GM06990 (cell line): ENCODE measurements around the gene TMEM202.

Experiments
- DNase-seq: peaks from one replicate; pipeline ENCODE4 v3.0.0-alpha.2; 2011; ENCODE audit not compliant: insufficient read length; ENCODE audit errors: extremely low read depth
- H3K27me3 ChIP-seq: replicated peaks from 2 replicates; pipeline ENCODE4 v1.6.0; 2011; ENCODE audit warnings: low read length; ENCODE audit not compliant: control insufficient read depth, insufficient read depth
- H3K36me3 ChIP-seq: 2 replicates; pipeline ENCODE4 v1.5.1; 2011; ENCODE audit warnings: low read length; ENCODE audit not compliant: control insufficient read depth, insufficient read depth
- H3K4me3 ChIP-seq: replicated peaks from 2 replicates; pipeline ENCODE4 v1.5.1; 2011; ENCODE audit warnings: low read depth, mild to moderate bottlenecking, control low read depth, low read length
- TF ChIP-seq, protein P1 (sequence below): IDR thresholded peaks from 2 replicates; pipeline ENCODE4 v1.5.1; 2011; ENCODE audit warnings: low read length, control low read depth, mild to moderate bottlenecking, inconsistent platforms; ENCODE audit not compliant: insufficient read depth, poor library complexity, severe bottlenecking

Gene TMEM202

DNA sequence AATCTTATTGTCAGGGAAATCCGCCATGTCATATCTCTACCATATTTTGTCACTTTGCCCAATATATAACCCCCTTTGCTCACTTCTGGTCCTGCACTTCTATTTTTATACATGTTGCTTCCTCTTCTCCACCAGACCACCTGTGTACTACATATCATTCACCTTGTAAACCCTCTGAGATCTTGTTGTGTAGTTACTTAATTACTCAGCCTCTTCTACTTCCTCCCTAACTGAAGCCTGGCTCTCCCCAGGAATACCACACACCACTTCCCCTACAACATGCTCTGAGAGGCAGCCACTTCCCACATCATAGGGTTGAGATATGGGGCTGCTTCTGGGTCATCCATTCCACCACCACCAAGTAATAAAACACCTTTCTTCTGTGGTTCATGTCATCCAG, 32.3 kb upstream of the TMEM202 start:
- peak; percentile 50 for DNase-seq
- Histone ChIP-seq H3K27me3 (no peaks in the 10 kb centered on the region), H3K36me3 (peaks cover 2% of the 10 kb centered on the region), H3K4me3 (no peak overlapping the region)
- TF ChIP-seq, protein P1, sequence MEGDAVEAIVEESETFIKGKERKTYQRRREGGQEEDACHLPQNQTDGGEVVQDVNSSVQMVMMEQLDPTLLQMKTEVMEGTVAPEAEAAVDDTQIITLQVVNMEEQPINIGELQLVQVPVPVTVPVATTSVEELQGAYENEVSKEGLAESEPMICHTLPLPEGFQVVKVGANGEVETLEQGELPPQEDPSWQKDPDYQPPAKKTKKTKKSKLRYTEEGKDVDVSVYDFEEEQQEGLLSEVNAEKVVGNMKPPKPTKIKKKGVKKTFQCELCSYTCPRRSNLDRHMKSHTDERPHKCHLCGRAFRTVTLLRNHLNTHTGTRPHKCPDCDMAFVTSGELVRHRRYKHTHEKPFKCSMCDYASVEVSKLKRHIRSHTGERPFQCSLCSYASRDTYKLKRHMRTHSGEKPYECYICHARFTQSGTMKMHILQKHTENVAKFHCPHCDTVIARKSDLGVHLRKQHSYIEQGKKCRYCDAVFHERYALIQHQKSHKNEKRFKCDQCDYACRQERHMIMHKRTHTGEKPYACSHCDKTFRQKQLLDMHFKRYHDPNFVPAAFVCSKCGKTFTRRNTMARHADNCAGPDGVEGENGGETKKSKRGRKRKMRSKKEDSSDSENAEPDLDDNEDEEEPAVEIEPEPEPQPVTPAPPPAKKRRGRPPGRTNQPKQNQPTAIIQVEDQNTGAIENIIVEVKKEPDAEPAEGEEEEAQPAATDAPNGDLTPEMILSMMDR: no peak

- Histone ChIP-seq H3K36me3 (peaks cover 6% of the 10 kb centered on the region), H3K27me3 (no peaks in the 10 kb centered on the region), H3K4me3 (no peak overlapping the region)
- TF ChIP-seq, protein P1: no peak
- no peak for DNase-seq
Observed at GRCh38 chr15:72368325-72368724, 29.8 kb upstream of the TMEM202 start.

- TF ChIP-seq, protein P1: no peak
- DNase-seq: no peak
- Histone ChIP-seq H3K4me3 (no peak overlapping the region), H3K27me3 (no peaks in the 10 kb centered on the region), H3K36me3 (peaks cover 5% of the 10 kb centered on the region)
Observed at GRCh38 chr15:72368899-72369298, 29.2 kb upstream of the TMEM202 start.

GRCh38 chr15:72369964-72370363, 28.1 kb upstream of the TMEM202 start:
- TF ChIP-seq, protein P1: no peak
- DNase-seq: no peak
- no peaks in the 10 kb centered on the region for H3K27me3 ChIP-seq
- peaks cover 5% of the 10 kb centered on the region for H3K36me3 ChIP-seq
- no peak overlapping the region for H3K4me3 ChIP-seq

DNA sequence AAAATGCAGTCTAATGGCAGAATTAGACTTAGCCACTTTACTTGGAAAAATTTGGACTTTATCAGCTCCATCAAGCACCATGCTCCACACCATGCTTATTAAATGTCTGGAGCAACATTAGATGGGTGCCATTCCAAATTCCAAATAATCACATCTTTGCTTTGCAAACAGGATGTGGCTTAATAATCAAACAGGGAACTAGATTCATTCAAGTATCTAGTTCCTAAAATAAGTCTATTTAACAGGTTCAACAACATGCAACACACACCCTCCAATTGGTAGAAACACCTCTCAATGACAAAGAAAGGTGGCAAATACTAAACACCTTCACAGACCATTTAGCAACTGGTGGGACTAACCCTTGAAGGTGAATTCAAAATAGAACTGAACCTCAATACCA, 25.7 kb upstream of the TMEM202 start:
- Histone ChIP-seq H3K27me3 (no peaks in the 10 kb centered on the region), H3K36me3 (peaks cover 5% of the 10 kb centered on the region), H3K4me3 (no peak overlapping the region; the same call in 1 of the 2 replicates)
- no peak for DNase-seq
- TF ChIP-seq, protein P1: no peak

DNA sequence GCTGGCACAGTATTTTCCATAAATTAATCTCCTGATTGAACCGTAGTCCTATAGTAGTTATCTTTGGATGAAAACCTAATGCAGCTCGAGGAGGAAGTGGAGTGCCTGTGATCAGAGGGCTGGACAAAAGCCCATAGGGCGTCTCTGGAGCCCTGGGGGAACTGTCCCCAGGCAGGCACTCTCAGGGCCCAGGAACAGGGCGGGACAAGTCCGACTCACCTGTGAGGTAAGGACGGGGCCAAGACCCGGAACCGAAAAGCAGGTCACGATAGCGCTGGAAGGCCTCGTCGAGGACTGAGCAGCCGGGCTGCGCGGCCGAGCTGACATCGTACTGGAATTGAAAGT, 22.6 kb upstream of the TMEM202 start:
- H3K36me3 ChIP-seq: peaks cover 5% of the 10 kb centered on the region
- H3K27me3 ChIP-seq: no peaks in the 10 kb centered on the region
- TF ChIP-seq, protein P1: no peak
- no peak for DNase-seq
- H3K4me3 ChIP-seq: peak overlapping the region; percentile 95
